Tibial nerve (tissue), 4 donors: ENCODE measurements around the gene CLIP4.

Source experiments
- CTCF ChIP-seq, 5 experiments: fragments of 200-600 bp in 3 of 5; fragments of 450-650 bp in 2 of 5; sonication (generic) in 3 of 5; IDR thresholded peaks; one replicate each; pipeline ENCODE4 v1.5.1; 2016 to 2019; ENCODE audit warnings: antibody characterized with exemption in 5 of 5, mild to moderate bottlenecking in 3 of 5, moderate library complexity in 2 of 5
- EP300 ChIP-seq, 2 donors: sonication (generic); formaldehyde crosslinking; IDR thresholded peaks; one replicate each; pipeline ENCODE4 v1.6.1; 2017; ENCODE audit warnings: antibody characterized with exemption in 2 of 2, mild to moderate bottlenecking in 1 of 2
- POLR2A ChIP-seq, 2 donors: fragments of 450-650 bp; IDR thresholded peaks; one replicate each; pipeline ENCODE4 v1.6.1; 2017; ENCODE audit warnings: antibody characterized with exemption in 2 of 2, mild to moderate bottlenecking in 2 of 2, moderate library complexity in 2 of 2

- TF ChIP-seq POLR2A (IDR thresholded peaks at IDR 0.05) (no peak), CTCF (IDR thresholded peaks at IDR 0.05) (no peak), EP300 (IDR thresholded peaks at IDR 0.05) (no peak)
Observed at GRCh38 chr2:29215073-29215472, 99.9 kb downstream of the CLIP4 start.
